Measurements from ENCODE around the gene PDXDC1.

GRCh38 chr16:15052747-15053476 is 78.1 kb downstream of the PDXDC1 start:
- TF ChIP-seq, protein P1, sequence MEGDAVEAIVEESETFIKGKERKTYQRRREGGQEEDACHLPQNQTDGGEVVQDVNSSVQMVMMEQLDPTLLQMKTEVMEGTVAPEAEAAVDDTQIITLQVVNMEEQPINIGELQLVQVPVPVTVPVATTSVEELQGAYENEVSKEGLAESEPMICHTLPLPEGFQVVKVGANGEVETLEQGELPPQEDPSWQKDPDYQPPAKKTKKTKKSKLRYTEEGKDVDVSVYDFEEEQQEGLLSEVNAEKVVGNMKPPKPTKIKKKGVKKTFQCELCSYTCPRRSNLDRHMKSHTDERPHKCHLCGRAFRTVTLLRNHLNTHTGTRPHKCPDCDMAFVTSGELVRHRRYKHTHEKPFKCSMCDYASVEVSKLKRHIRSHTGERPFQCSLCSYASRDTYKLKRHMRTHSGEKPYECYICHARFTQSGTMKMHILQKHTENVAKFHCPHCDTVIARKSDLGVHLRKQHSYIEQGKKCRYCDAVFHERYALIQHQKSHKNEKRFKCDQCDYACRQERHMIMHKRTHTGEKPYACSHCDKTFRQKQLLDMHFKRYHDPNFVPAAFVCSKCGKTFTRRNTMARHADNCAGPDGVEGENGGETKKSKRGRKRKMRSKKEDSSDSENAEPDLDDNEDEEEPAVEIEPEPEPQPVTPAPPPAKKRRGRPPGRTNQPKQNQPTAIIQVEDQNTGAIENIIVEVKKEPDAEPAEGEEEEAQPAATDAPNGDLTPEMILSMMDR (IDR thresholded peaks at IDR 0.05) = no peak
- TF ChIP-seq ZFX (IDR thresholded peaks at IDR 0.05; ENCODE audit: borderline replicate concordance) = no peak
